GM10266 (cell line): ENCODE measurements around the gene SPG21.

ENCODE experiments used
- DNase-seq: peaks from one replicate; pipeline ENCODE4 v3.0.0; 2012; ENCODE audit errors: extremely low spot score
- CTCF ChIP-seq: IDR thresholded peaks from 2 replicates; pipeline ENCODE4 v1.5.1; 2012; ENCODE audit warnings: mild to moderate bottlenecking, low read depth; ENCODE audit not compliant: control insufficient read depth, insufficient read depth; ENCODE audit errors: missing control alignments

The SPG21 gene

GRCh38 chr15:64943512-64944225, 46.0 kb downstream of the SPG21 start:
- TF ChIP-seq CTCF, result no peak
- DNase-seq, result no peak

GRCh38 chr15:64942356-64942755, 47.4 kb downstream of the SPG21 start:
- no peak for TF ChIP-seq CTCF
- DNase-seq, result no peak

- no peak for TF ChIP-seq CTCF
- no peak for DNase-seq
Measured at GRCh38 chr15:64938192-64938591, 51.5 kb downstream of the SPG21 start.

DNA sequence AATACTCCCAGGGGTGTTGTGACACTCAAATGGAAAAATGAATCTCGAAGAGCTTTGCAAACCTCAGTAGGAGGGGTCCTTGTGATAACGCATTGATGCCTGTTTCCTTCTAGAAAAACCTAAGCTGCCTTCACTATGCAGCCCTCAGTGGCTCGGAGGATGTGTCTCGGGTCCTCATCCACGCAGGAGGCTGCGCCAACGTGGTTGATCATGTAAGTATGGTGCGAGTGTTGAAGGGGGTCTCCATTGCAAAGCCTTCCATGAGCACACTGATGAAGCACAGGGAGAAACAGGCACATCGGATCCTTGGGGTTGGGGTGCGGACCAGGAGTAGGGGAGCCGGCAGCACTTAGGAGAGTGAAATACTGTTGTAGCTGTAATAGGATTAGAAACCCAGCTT, 55.7 kb downstream of the SPG21 start:
- TF ChIP-seq CTCF, result no peak
- no peak for DNase-seq

DNA sequence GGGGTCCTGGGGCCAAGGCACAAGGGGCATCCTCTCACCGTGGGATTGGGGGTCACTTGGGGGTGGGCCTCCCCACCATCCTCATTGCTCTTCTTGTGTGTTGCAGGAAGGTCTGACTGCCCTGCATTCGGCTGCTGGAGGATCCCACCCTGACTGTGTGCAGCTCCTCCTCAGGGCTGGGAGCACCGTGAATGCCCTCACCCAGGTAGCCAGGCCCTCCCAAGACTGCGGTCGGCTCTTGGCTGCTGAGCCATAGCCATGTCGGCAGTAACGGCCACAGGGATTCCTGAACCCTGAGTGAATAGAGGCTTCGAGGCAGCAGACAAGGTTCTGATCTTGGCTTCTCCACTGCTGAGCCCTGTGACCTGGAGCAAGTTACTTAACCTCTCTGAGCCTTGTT, 58.3 kb downstream of the SPG21 start:
- TF ChIP-seq CTCF, result no peak
- no peak for DNase-seq

- DNase-seq, result no peak
- no peak for TF ChIP-seq CTCF
Measured at GRCh38 chr15:64930778-64931371, 58.8 kb downstream of the SPG21 start.

- no peak for TF ChIP-seq CTCF
- DNase-seq, result peak; percentile 79
Measured at GRCh38 chr15:64930019-64930652, 59.6 kb downstream of the SPG21 start.
